Activated naive CD8-positive, alpha-beta T cell (primary cell): Measurements from ENCODE around the gene CHST13.

Experiments used
- H3K27ac Mint-ChIP-seq: one replicate; pipeline ENCODE4 v1.8.0; 2021; ENCODE audit warnings: mixed read lengths
- H3K27me3 Mint-ChIP-seq: one replicate; pipeline ENCODE4 v1.8.0; 2021; ENCODE audit warnings: mixed read lengths
- H3K36me3 Mint-ChIP-seq: one replicate; pipeline ENCODE4 v1.8.0; 2021; ENCODE audit warnings: mixed read lengths
- H3K4me1 Mint-ChIP-seq: one replicate; pipeline ENCODE4 v1.8.0; 2021; ENCODE audit warnings: low read depth, mixed read lengths
- H3K4me3 Mint-ChIP-seq: one replicate; pipeline ENCODE4 v1.8.0; 2021; ENCODE audit warnings: mild to moderate bottlenecking, mixed read lengths
- H3K9me3 Mint-ChIP-seq: one replicate; pipeline ENCODE4 v1.8.0; 2021; ENCODE audit warnings: low read depth, mixed read lengths

Gene CHST13

GRCh38 chr3:126484148-126484547, 39.8 kb upstream of the CHST13 start:
- H3K27me3 Mint-ChIP-seq = no peaks in the 10 kb centered on the region
- H3K4me1 Mint-ChIP-seq = peaks cover 10% of the 10 kb centered on the region
- no peak overlapping the region for H3K4me3 Mint-ChIP-seq
- no peak overlapping the region for H3K27ac Mint-ChIP-seq
- no peaks in the 10 kb centered on the region for H3K36me3 Mint-ChIP-seq
- H3K9me3 Mint-ChIP-seq = no peaks in the 10 kb centered on the region

- Mint-ChIP-seq H3K4me3 (no peak overlapping the region), H3K27ac (no peak overlapping the region), H3K4me1 (peaks cover 10% of the 10 kb centered on the region), H3K9me3 (no peaks in the 10 kb centered on the region), H3K27me3 (no peaks in the 10 kb centered on the region), H3K36me3 (no peaks in the 10 kb centered on the region)
Measured at GRCh38 chr3:126484662-126485061, 39.3 kb upstream of the CHST13 start.

GRCh38 chr3:126485176-126485897, 38.6 kb upstream of the CHST13 start:
- Mint-ChIP-seq H3K27ac (no peak overlapping the region), H3K4me3 (no peak overlapping the region), H3K36me3 (no peaks in the 10 kb centered on the region), H3K9me3 (no peaks in the 10 kb centered on the region), H3K27me3 (no peaks in the 10 kb centered on the region), H3K4me1 (peaks cover 10% of the 10 kb centered on the region)

GRCh38 chr3:126485956-126486355, 38.0 kb upstream of the CHST13 start:
- no peak overlapping the region for H3K27ac Mint-ChIP-seq
- no peaks in the 10 kb centered on the region for H3K36me3 Mint-ChIP-seq
- H3K9me3 Mint-ChIP-seq = no peaks in the 10 kb centered on the region
- peaks cover 10% of the 10 kb centered on the region for H3K4me1 Mint-ChIP-seq
- H3K4me3 Mint-ChIP-seq = no peak overlapping the region
- H3K27me3 Mint-ChIP-seq = no peaks in the 10 kb centered on the region

- H3K27me3 Mint-ChIP-seq = no peaks in the 10 kb centered on the region
- H3K27ac Mint-ChIP-seq = no peak overlapping the region
- no peak overlapping the region for H3K4me3 Mint-ChIP-seq
- no peaks in the 10 kb centered on the region for H3K9me3 Mint-ChIP-seq
- H3K36me3 Mint-ChIP-seq = no peaks in the 10 kb centered on the region
- H3K4me1 Mint-ChIP-seq = peaks cover 10% of the 10 kb centered on the region
Measured at GRCh38 chr3:126486360-126486847, 37.6 kb upstream of the CHST13 start.

GRCh38 chr3:126487151-126487771, 36.7 kb upstream of the CHST13 start:
- H3K4me1 Mint-ChIP-seq = peaks cover 10% of the 10 kb centered on the region
- no peaks in the 10 kb centered on the region for H3K27me3 Mint-ChIP-seq
- H3K36me3 Mint-ChIP-seq = no peaks in the 10 kb centered on the region
- H3K4me3 Mint-ChIP-seq = no peak overlapping the region
- H3K9me3 Mint-ChIP-seq = no peaks in the 10 kb centered on the region
- H3K27ac Mint-ChIP-seq = peak overlapping the region; percentile 79

GRCh38 chr3:126488185-126488584, 35.8 kb upstream of the CHST13 start:
- H3K27ac Mint-ChIP-seq = no peak overlapping the region
- no peaks in the 10 kb centered on the region for H3K36me3 Mint-ChIP-seq
- peaks cover 10% of the 10 kb centered on the region for H3K4me1 Mint-ChIP-seq
- no peaks in the 10 kb centered on the region for H3K9me3 Mint-ChIP-seq
- H3K4me3 Mint-ChIP-seq = no peak overlapping the region
- H3K27me3 Mint-ChIP-seq = no peaks in the 10 kb centered on the region

GRCh38 chr3:126488886-126489569, 34.9 kb upstream of the CHST13 start:
- no peak overlapping the region for H3K4me3 Mint-ChIP-seq
- H3K9me3 Mint-ChIP-seq = no peaks in the 10 kb centered on the region
- peaks cover 12% of the 10 kb centered on the region for H3K4me1 Mint-ChIP-seq
- H3K27ac Mint-ChIP-seq = no peak overlapping the region
- H3K27me3 Mint-ChIP-seq = no peaks in the 10 kb centered on the region
- no peaks in the 10 kb centered on the region for H3K36me3 Mint-ChIP-seq

GRCh38 chr3:126490619-126491018, 33.3 kb upstream of the CHST13 start:
- no peaks in the 10 kb centered on the region for H3K36me3 Mint-ChIP-seq
- H3K4me3 Mint-ChIP-seq = no peak overlapping the region
- H3K4me1 Mint-ChIP-seq = peaks cover 16% of the 10 kb centered on the region
- no peak overlapping the region for H3K27ac Mint-ChIP-seq
- H3K27me3 Mint-ChIP-seq = no peaks in the 10 kb centered on the region
- no peaks in the 10 kb centered on the region for H3K9me3 Mint-ChIP-seq

GRCh38 chr3:126491221-126492013, 32.5 kb upstream of the CHST13 start:
- peaks cover 14% of the 10 kb centered on the region for H3K4me1 Mint-ChIP-seq
- no peaks in the 10 kb centered on the region for H3K27me3 Mint-ChIP-seq
- no peak overlapping the region for H3K4me3 Mint-ChIP-seq
- H3K9me3 Mint-ChIP-seq = no peaks in the 10 kb centered on the region
- no peak overlapping the region for H3K27ac Mint-ChIP-seq
- no peaks in the 10 kb centered on the region for H3K36me3 Mint-ChIP-seq

GRCh38 chr3:126493051-126493450, 30.9 kb upstream of the CHST13 start:
- no peaks in the 10 kb centered on the region for H3K9me3 Mint-ChIP-seq
- no peaks in the 10 kb centered on the region for H3K27me3 Mint-ChIP-seq
- peaks cover 11% of the 10 kb centered on the region for H3K4me1 Mint-ChIP-seq
- no peak overlapping the region for H3K4me3 Mint-ChIP-seq
- H3K36me3 Mint-ChIP-seq = no peaks in the 10 kb centered on the region
- no peak overlapping the region for H3K27ac Mint-ChIP-seq

GRCh38 chr3:126493739-126494138, 30.2 kb upstream of the CHST13 start:
- Mint-ChIP-seq H3K36me3 (no peaks in the 10 kb centered on the region), H3K4me3 (no peak overlapping the region), H3K27me3 (no peaks in the 10 kb centered on the region), H3K27ac (no peak overlapping the region), H3K9me3 (no peaks in the 10 kb centered on the region), H3K4me1 (peaks cover 14% of the 10 kb centered on the region)

GRCh38 chr3:126494204-126494969, 29.6 kb upstream of the CHST13 start:
- H3K27me3 Mint-ChIP-seq = no peaks in the 10 kb centered on the region
- H3K27ac Mint-ChIP-seq = no peak overlapping the region
- no peak overlapping the region for H3K4me3 Mint-ChIP-seq
- H3K4me1 Mint-ChIP-seq = peaks cover 15% of the 10 kb centered on the region
- H3K36me3 Mint-ChIP-seq = no peaks in the 10 kb centered on the region
- no peaks in the 10 kb centered on the region for H3K9me3 Mint-ChIP-seq

GRCh38 chr3:126494970-126495230, 29.1 kb upstream of the CHST13 start:
- H3K27me3 Mint-ChIP-seq = no peaks in the 10 kb centered on the region
- H3K4me1 Mint-ChIP-seq = peaks cover 15% of the 10 kb centered on the region
- no peak overlapping the region for H3K4me3 Mint-ChIP-seq
- H3K27ac Mint-ChIP-seq = no peak overlapping the region
- no peaks in the 10 kb centered on the region for H3K9me3 Mint-ChIP-seq
- H3K36me3 Mint-ChIP-seq = no peaks in the 10 kb centered on the region
